AG09309 (cell line): ENCODE data around the gene SEMA3C.
A peak's percentile ranks its signal among the peaks of the same experiment; 100 is the strongest.

Experiments
- DNase-seq: peaks from one replicate; pipeline ENCODE4 v3.0.0-alpha.2; 2010; ENCODE audit warnings: low read depth
- H3K4me3 ChIP-seq: 2 replicates; pipeline ENCODE4 v1.5.1; 2011; ENCODE audit warnings: mild to moderate bottlenecking, low read depth, low read length, moderate library complexity; ENCODE audit not compliant: control insufficient read depth
- TF ChIP-seq, protein P1 (sequence below): IDR thresholded peaks from 2 replicates; pipeline ENCODE4 v1.5.1; 2011; ENCODE audit warnings: mild to moderate bottlenecking, low read depth, low read length, inconsistent platforms; ENCODE audit not compliant: insufficient read depth, control insufficient read depth; ENCODE audit errors: missing control alignments

SEMA3C gene

DNA sequence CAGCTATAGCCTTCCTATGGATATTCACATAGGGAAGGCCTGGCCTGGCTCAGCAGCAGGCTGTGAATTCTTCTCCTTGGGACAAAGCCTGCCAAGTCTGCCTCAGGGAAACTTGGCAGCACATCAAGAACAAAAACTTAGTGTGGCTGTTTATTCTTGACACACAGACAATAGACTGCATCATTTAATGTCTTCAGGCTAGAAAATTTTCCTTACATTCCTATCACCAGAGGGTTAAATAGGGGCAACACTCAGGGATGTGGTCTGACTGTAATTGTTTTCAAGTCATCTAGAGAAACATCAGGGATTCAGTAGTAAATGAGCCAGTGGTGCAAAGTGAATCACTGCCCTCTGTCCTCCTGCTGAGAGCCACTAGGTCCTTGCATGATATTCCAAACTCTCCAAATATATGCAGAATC lies 137.3 kb downstream of the SEMA3C start:
- DNase-seq, result peak; percentile 85
- H3K4me3 ChIP-seq, result no peak overlapping the region
- TF ChIP-seq, protein P1, sequence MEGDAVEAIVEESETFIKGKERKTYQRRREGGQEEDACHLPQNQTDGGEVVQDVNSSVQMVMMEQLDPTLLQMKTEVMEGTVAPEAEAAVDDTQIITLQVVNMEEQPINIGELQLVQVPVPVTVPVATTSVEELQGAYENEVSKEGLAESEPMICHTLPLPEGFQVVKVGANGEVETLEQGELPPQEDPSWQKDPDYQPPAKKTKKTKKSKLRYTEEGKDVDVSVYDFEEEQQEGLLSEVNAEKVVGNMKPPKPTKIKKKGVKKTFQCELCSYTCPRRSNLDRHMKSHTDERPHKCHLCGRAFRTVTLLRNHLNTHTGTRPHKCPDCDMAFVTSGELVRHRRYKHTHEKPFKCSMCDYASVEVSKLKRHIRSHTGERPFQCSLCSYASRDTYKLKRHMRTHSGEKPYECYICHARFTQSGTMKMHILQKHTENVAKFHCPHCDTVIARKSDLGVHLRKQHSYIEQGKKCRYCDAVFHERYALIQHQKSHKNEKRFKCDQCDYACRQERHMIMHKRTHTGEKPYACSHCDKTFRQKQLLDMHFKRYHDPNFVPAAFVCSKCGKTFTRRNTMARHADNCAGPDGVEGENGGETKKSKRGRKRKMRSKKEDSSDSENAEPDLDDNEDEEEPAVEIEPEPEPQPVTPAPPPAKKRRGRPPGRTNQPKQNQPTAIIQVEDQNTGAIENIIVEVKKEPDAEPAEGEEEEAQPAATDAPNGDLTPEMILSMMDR, result peak; percentile 7

DNA sequence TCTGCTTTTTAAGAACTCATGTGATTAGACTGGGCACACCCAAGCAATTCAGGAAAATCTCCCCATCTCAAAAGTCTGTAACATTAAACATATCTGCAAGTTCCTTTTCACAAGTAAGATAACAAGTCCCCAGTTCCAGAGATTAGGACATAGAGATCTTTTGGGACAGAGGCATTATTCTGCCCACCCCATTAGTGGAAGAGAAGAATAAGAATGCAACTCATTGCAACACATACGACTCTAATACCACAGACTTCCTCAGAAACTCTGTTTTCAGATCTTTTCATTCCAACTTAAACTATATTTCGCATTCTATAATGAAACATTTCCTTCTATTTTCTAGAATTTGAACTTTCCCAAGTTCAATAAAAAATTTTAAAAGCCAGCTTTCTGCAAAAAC lies 137.7 kb downstream of the SEMA3C start:
- TF ChIP-seq, protein P1, result no peak
- H3K4me3 ChIP-seq, result no peak overlapping the region
- DNase-seq, result no peak

DNA sequence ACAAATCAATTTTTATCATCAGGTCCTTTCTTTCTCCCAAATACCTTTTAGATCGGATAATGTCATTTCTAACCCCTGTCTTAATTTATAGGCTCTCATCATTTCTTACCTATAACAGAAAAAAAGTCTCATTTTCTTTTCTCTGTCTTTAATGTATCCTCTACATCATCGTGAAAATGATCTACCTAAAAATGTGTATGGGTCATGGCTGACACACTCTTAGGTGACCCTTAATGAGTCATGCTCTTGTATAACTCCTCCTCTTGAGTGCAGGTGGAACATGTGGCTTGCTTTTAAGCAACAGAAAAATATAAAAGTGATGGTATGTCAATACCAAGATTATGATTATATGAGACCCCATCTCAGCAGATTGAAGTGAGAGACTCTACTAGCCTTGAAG lies 139.4 kb downstream of the SEMA3C start:
- TF ChIP-seq, protein P1, result no peak
- H3K4me3 ChIP-seq, result no peak overlapping the region
- DNase-seq, result no peak

DNA sequence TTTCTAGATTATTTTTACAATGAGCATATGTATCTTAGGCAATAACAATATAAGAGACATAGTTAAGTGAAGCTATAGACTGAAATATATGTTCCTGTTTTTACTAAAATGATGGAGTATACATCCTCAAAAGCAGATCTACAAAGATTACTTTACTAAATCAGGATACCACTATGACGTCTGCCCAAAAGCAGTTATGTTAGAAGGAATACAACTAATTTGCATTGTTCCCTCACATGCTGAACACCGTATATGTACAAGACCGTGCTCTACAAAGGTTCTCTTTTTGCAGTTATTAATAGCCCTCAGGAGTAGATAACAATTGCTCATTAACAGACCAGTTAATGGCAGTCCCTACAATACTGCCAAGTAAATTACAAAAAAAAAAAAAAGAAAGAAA lies 143.0 kb downstream of the SEMA3C start:
- TF ChIP-seq, protein P1, result no peak
- H3K4me3 ChIP-seq, result no peak overlapping the region
- DNase-seq, result no peak

DNA sequence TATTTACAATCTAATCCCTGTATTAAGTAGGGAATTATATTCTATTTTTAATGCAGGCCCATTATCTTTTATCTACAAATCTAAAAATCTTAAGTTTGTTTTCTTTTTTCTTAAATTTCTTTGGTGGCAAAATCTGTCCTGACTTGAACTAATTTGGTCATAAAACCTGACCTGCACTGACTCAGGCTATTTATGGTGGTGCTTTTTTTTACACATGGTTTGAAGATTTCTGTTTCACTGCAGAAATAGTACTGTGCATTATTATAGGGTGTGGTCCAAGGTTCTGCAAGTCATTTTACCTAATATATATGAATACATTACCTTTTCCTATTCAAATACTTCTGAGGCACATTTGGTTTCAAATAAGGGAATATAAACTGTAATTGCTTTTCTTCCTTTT lies 143.4 kb downstream of the SEMA3C start:
- H3K4me3 ChIP-seq, result no peak overlapping the region
- TF ChIP-seq, protein P1, result no peak
- DNase-seq, result no peak

DNA sequence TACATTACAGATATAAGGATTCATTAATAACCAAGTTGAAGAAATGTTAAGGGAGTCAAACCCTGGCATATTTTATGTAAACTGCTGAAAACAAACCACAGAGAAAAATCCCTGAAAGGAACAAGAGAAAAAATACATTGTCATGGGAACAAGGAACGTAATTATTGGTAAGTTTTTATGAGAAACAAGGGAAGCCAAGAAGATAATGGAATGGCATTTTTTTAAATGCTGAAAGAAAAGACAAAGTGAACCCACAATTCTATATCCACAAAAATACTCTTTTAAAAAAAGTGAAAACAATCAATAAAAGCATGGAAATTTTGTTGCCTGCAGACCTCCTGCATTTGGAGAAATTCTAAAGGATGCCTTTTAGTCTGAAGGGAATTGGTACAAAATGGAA lies 144.0 kb downstream of the SEMA3C start:
- H3K4me3 ChIP-seq, result no peak overlapping the region
- TF ChIP-seq, protein P1, result no peak

More for the DNA sequence above, 144.0 kb downstream of the SEMA3C start:
- no peak for DNase-seq
